ENCODE data around the gene ADAP1. TPM values are rescaled to one million over a fixed set of nuclear protein-coding genes. Genes with fewer than 3 reads are reported as not detected.

The ADAP1 gene
- polyA plus RNA-seq, 1 experiment = 5.1 TPM

DNA sequence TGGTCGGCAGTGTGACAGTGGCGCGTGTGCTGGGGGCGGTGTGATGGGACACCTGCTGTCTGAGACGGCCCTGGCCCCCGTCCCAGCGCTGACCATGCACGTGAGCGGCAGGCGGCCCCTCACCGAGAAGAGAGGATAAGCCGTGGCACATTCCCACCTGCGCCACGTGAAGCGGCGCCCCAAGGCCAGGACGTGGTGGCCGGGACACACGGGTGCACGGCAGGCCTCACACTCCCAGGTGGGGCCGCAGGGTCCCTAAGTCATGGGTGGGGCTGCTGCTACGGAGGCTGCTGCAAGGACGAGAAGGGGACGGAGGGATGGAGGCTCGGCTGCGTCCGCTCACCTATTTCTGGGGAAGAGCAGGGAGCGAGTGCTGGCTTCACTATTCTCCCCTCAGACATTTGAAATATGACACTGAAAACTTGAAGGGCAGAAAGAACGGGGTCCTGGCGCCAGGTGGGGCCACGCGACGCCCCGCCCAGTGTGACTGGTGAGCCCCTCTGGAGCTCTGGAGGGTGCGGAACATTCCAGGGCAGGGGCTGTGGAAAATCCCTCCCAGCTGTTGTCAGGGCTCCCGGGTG, 36.0 kb upstream of the ADAP1 start:
- POLR2A ChIA-PET = no interaction called here
- no peaks in the 10 kb centered on the region for H3K27me3 ChIP-seq (ENCODE audit: control insufficient read depth, insufficient read depth, low read length)
- CTCF ChIA-PET = interaction anchor here (4.4 to 10.0 kb wide), 3 partner anchors 15 to 185 kb away, joined by 51 to 367 read pairs (median 68); partner anchors contain the start of gene COX19
- TF ChIP-seq, protein P1, sequence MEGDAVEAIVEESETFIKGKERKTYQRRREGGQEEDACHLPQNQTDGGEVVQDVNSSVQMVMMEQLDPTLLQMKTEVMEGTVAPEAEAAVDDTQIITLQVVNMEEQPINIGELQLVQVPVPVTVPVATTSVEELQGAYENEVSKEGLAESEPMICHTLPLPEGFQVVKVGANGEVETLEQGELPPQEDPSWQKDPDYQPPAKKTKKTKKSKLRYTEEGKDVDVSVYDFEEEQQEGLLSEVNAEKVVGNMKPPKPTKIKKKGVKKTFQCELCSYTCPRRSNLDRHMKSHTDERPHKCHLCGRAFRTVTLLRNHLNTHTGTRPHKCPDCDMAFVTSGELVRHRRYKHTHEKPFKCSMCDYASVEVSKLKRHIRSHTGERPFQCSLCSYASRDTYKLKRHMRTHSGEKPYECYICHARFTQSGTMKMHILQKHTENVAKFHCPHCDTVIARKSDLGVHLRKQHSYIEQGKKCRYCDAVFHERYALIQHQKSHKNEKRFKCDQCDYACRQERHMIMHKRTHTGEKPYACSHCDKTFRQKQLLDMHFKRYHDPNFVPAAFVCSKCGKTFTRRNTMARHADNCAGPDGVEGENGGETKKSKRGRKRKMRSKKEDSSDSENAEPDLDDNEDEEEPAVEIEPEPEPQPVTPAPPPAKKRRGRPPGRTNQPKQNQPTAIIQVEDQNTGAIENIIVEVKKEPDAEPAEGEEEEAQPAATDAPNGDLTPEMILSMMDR (IDR thresholded peaks at IDR 0.05; ENCODE audit: insufficient read depth, low read depth, low read length) = no peak
- no peak overlapping the region for H3K4me3 ChIP-seq (ENCODE audit: low read depth, low read length)
- DNase-seq (ENCODE audit: low read depth) = no peak
- no peaks in the 10 kb centered on the region for H3K36me3 ChIP-seq (ENCODE audit: control insufficient read depth, insufficient read depth, low read length)

DNA sequence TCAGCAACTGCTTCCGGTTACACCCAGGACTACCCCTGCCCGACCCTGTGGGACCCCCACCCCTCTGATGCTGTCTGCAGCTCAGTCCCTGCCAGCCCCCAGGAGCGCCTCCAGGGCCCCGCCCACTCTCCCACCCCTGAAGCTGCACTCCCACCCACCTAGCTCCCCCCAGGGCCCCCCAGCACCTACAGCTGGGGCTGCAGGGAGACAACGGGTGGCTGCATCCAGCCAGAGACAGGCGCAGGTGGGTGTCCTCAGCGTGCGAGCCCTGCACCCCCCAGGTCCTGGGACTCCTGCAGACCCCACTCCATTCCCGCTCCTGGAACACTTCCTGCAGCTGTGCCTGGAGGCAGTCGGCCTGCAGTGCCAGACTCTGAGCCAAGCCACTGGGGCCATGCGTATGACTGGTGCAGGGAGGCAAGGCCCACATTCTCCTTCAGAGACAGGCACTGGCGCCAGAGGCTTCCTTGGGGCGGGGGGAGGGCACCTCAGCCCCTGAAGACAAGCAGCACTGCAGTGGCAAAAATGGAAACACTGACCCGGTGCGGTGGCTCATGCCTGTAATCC, 34.6 kb upstream of the ADAP1 start:
- H3K27me3 ChIP-seq (ENCODE audit: control insufficient read depth, insufficient read depth, low read length) = no peaks in the 10 kb centered on the region
- no peak for DNase-seq (ENCODE audit: low read depth)
- no peaks in the 10 kb centered on the region for H3K36me3 ChIP-seq (ENCODE audit: control insufficient read depth, insufficient read depth, low read length)
- ChIA-PET POLR2A (no interaction called here), CTCF (interaction anchor here (1.1 to 2.5 kb wide), 2 partner anchors 72 to 77 kb away, joined by 4 to 12 read pairs; no protein-coding TSS in a partner anchor)
- TF ChIP-seq, protein P1 (IDR thresholded peaks at IDR 0.05; ENCODE audit: insufficient read depth, low read depth, low read length) = no peak
- H3K4me3 ChIP-seq (ENCODE audit: low read depth, low read length) = no peak overlapping the region

DNA sequence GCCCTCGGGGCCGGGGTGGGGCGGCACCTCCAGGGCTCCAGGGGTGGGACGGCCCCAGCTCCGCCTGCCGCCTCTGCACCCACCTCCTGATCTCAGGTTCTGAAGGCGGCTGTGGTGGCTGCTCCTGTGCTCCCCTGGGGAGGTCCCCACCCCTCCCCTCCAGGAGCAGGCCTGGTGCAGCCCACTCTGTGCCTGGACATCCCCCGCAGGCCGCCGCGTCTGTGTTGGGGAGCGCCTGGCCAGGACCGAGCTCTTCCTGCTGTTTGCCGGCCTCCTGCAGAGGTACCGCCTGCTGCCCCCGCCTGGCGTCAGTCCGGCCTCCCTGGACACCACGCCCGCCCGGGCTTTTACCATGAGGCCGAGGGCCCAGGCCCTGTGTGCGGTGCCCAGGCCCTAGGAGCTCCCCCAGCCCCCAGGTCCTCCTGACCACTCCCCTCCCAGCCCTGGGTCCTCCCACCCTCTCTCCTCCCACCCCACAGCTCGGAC, 34.0 kb upstream of the ADAP1 start:
- Histone ChIP-seq H3K4me3 (ENCODE audit: low read depth, low read length) (no peak overlapping the region), H3K36me3 (ENCODE audit: control insufficient read depth, insufficient read depth, low read length) (no peaks in the 10 kb centered on the region), H3K27me3 (ENCODE audit: control insufficient read depth, insufficient read depth, low read length) (no peaks in the 10 kb centered on the region)
- DNase-seq (ENCODE audit: low read depth) = no peak
- ChIA-PET CTCF (interaction anchor here (0.7 to 2.5 kb wide), 3 partner anchors 72 to 194 kb away, joined by 3 to 12 read pairs (median 4); no protein-coding TSS in a partner anchor), POLR2A (no interaction called here)
- TF ChIP-seq, protein P1 (IDR thresholded peaks at IDR 0.05; ENCODE audit: insufficient read depth, low read depth, low read length) = no peak

DNA sequence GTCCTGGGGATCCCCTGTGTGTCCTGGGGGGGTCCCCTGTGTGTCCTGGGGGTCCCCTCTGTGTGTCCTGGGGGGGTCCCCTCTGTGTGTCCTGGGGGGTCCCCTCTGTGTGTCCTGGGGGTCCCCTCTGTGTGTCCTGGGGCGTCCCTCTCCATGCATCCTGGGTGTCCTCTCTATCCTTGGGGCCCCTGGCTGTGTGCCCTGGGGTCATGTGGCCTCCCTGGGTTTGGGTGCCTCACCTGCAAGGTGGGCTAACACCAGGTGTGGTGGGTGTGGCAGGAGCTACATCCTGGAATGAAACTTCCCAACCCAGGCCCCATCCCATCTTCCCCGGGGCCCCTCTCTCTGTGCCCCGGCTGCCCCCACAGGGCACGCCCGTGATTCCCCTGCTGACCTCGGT, 33.4 kb upstream of the ADAP1 start:
- H3K36me3 ChIP-seq (ENCODE audit: control insufficient read depth, insufficient read depth, low read length) = no peaks in the 10 kb centered on the region
- ChIA-PET POLR2A (no interaction called here), CTCF (interaction anchor here (0.7 to 2.5 kb wide), 2 partner anchors 78 to 195 kb away, joined by 3 to 12 read pairs; no protein-coding TSS in a partner anchor)
- no peak overlapping the region for H3K4me3 ChIP-seq (ENCODE audit: low read depth, low read length)
- H3K27me3 ChIP-seq (ENCODE audit: control insufficient read depth, insufficient read depth, low read length) = no peaks in the 10 kb centered on the region
- TF ChIP-seq, protein P1 (IDR thresholded peaks at IDR 0.05; ENCODE audit: insufficient read depth, low read depth, low read length) = no peak
- no peak for DNase-seq (ENCODE audit: low read depth)
